MM.1S (cell line): ENCODE data around the gene ANO10.

Source experiments
- DNase-seq: peaks from one replicate; pipeline ENCODE4 v3.0.0-alpha.2; 2015
- H2AFZ ChIP-seq: fragments of 300-600 bp; sonication (generic); 2 replicates; pipeline ENCODE4 v1.6.0; 2016; ENCODE audit warnings: antibody characterized with exemption, low read length
- H3F3A ChIP-seq: fragments of 300-600 bp; sonication (generic); 2 replicates; pipeline ENCODE4 v1.6.1; 2016; ENCODE audit warnings: mild to moderate bottlenecking, antibody characterized with exemption, low read length, moderate library complexity, mixed read lengths; ENCODE audit not compliant: insufficient read depth
- H3K27ac ChIP-seq: fragments of 300-600 bp; sonication (generic); 2 replicates; pipeline ENCODE4 v1.5.1; 2016; ENCODE audit warnings: mild to moderate bottlenecking, low read length
- H3K27me3 ChIP-seq: fragments of 300-600 bp; sonication (generic); replicated peaks from 2 replicates; pipeline ENCODE4 v1.6.0; 2016; ENCODE audit warnings: low read length; ENCODE audit not compliant: insufficient read depth
- H3K36me3 ChIP-seq: fragments of 300-600 bp; sonication (generic); replicated peaks from 2 replicates; pipeline ENCODE4 v1.6.1; 2016; ENCODE audit warnings: mild to moderate bottlenecking, low read length, mixed read lengths; ENCODE audit not compliant: insufficient read depth
- H3K4me1 ChIP-seq: fragments of 300-600 bp; sonication (generic); 2 replicates; pipeline ENCODE4 v1.6.1; 2016; ENCODE audit warnings: low read length, mixed read lengths
- H3K4me2 ChIP-seq: fragments of 300-600 bp; sonication (generic); 2 replicates; pipeline ENCODE4 v1.6.0; 2016; ENCODE audit warnings: low read depth, low read length
- H3K4me3 ChIP-seq: fragments of 300-600 bp; sonication (generic); 2 replicates; pipeline ENCODE4 v1.5.1; 2016; ENCODE audit warnings: low read length, mixed read lengths
- H3K79me2 ChIP-seq: fragments of 300-600 bp; sonication (generic); 2 replicates; pipeline ENCODE4 v1.6.1; 2016; ENCODE audit warnings: mixed run types, low read length, mixed read lengths
- H3K9ac ChIP-seq: fragments of 300-600 bp; sonication (generic); 2 replicates; pipeline ENCODE4 v1.6.1; 2016; ENCODE audit warnings: low read length, mixed read lengths
- H3K9me2 ChIP-seq: fragments of 300-600 bp; sonication (generic); replicated peaks from 2 replicates; pipeline ENCODE4 v1.6.1; 2016; ENCODE audit warnings: mild to moderate bottlenecking, low read length, mixed read lengths; ENCODE audit not compliant: insufficient read depth
- H3K9me3 ChIP-seq: fragments of 300-600 bp; sonication (generic); replicated peaks from 2 replicates; pipeline ENCODE4 v1.6.1; 2016; ENCODE audit warnings: mild to moderate bottlenecking, low read length, mixed read lengths; ENCODE audit not compliant: insufficient read depth
- H4K20me1 ChIP-seq: fragments of 300-600 bp; sonication (generic); 2 replicates; pipeline ENCODE4 v1.6.1; 2016; ENCODE audit warnings: mild to moderate bottlenecking, low read length, moderate library complexity, mixed read lengths; ENCODE audit not compliant: insufficient read depth
- CTCF ChIP-seq: fragments of 300-600 bp; sonication (generic); IDR thresholded peaks from 2 replicates; pipeline ENCODE4 v1.5.1; 2016; ENCODE audit warnings: antibody characterized with exemption, low read length, mixed read lengths
- EZH2 ChIP-seq: fragments of 300-600 bp; sonication (generic); optimal IDR thresholded peaks from 2 replicates; pipeline ENCODE3; 2017; ENCODE audit warnings: low read depth, mild to moderate bottlenecking, antibody characterized with exemption, low read length, mixed read lengths
- EZH2phosphoT487 ChIP-seq: fragments of 300-600 bp; sonication (generic); IDR thresholded peaks from 2 replicates; pipeline ENCODE4 v1.6.1; 2018; ENCODE audit warnings: antibody characterized with exemption, low read length

Gene ANO10

GRCh38 chr3:43345877-43346276 lies 275.9 kb downstream of the ANO10 start:
- no peaks in the 10 kb centered on the region for H3K79me2 ChIP-seq
- no peak overlapping the region for H3K4me2 ChIP-seq
- H3K9me3 ChIP-seq = no peaks in the 10 kb centered on the region
- no peak overlapping the region for H2AFZ ChIP-seq
- TF ChIP-seq EZH2phosphoT487 (no peak), EZH2 (no peak), CTCF (no peak)
- H4K20me1 ChIP-seq = no peaks in the 10 kb centered on the region
- no peak overlapping the region for H3K27ac ChIP-seq
- H3K4me1 ChIP-seq = no peaks in the 10 kb centered on the region
- H3K27me3 ChIP-seq = no peaks in the 10 kb centered on the region
- DNase-seq = no peak
- no peak overlapping the region for H3K9ac ChIP-seq
- H3K36me3 ChIP-seq = peaks cover 39% of the 10 kb centered on the region
- H3K9me2 ChIP-seq = no peaks in the 10 kb centered on the region
- H3F3A ChIP-seq = no peaks in the 10 kb centered on the region
- no peak overlapping the region for H3K4me3 ChIP-seq

- Histone ChIP-seq H3K4me2 (no peak overlapping the region), H3K27ac (no peak overlapping the region)
Measured at GRCh38 chr3:43345246-43345645, 276.6 kb downstream of the ANO10 start.

GRCh38 chr3:43344520-43344919 lies 277.3 kb downstream of the ANO10 start:
- 0 out of 2 replicates have a peak, but pooled peaks cover 3% of the 10 kb centered on the region for H3K79me2 ChIP-seq
- no peaks in the 10 kb centered on the region for H3F3A ChIP-seq
- no peak for TF ChIP-seq CTCF
- TF ChIP-seq EZH2 = no peak
- TF ChIP-seq EZH2phosphoT487 = no peak
- no peak overlapping the region for H3K9ac ChIP-seq
- no peaks in the 10 kb centered on the region for H4K20me1 ChIP-seq
- H3K4me1 ChIP-seq = no peaks in the 10 kb centered on the region
- no peak overlapping the region for H2AFZ ChIP-seq
- no peak for DNase-seq
- H3K4me3 ChIP-seq = no peak overlapping the region
- H3K9me3 ChIP-seq = no peaks in the 10 kb centered on the region
- H3K9me2 ChIP-seq = no peaks in the 10 kb centered on the region
- H3K27ac ChIP-seq = no peak overlapping the region
- peaks cover 37% of the 10 kb centered on the region for H3K36me3 ChIP-seq
- no peaks in the 10 kb centered on the region for H3K27me3 ChIP-seq
- no peak overlapping the region for H3K4me2 ChIP-seq

More at GRCh38 chr3:43345246-43345645, 276.6 kb downstream of the ANO10 start:
- Histone ChIP-seq H3K9me3 (no peaks in the 10 kb centered on the region), H3F3A (no peaks in the 10 kb centered on the region), H3K9ac (no peak overlapping the region), H3K4me1 (no peaks in the 10 kb centered on the region), H3K36me3 (peaks cover 36% of the 10 kb centered on the region), H3K27me3 (no peaks in the 10 kb centered on the region), H3K9me2 (no peaks in the 10 kb centered on the region), H3K4me3 (no peak overlapping the region), H4K20me1 (no peaks in the 10 kb centered on the region), H2AFZ (no peak overlapping the region), H3K79me2 (0 out of 2 replicates have a peak, but pooled peaks cover 1% of the 10 kb centered on the region)
- TF ChIP-seq EZH2 = no peak
- TF ChIP-seq EZH2phosphoT487 = no peak
- no peak for TF ChIP-seq CTCF
- no peak for DNase-seq
